OCI-LY3 (cell line): ENCODE measurements around the gene FBH1.

Experiments used
- H2AFZ ChIP-seq: fragments of 200-600, 300-600 bp; shearing (Covaris generic); 2 replicates; pipeline ENCODE4 v1.6.0; 2014; ENCODE audit warnings: antibody characterized with exemption, low read depth, low read length
- H3K27ac ChIP-seq: fragments of 200-600, 300-600 bp; sonication (generic); 2 replicates; pipeline ENCODE4 v1.5.1; 2014; ENCODE audit warnings: mild to moderate bottlenecking, low read length, moderate library complexity, mixed read lengths
- H3K27me3 ChIP-seq: fragments of 200-600, 300-600 bp; sonication (generic); 2 replicates; pipeline ENCODE4 v1.6.1; 2014; ENCODE audit warnings: low read depth, low read length, mixed read lengths
- H3K36me3 ChIP-seq: fragments of 200-600, 300-600 bp; sonication (generic); replicated peaks from 2 replicates; pipeline ENCODE3; 2014; ENCODE audit warnings: low read depth, low read length, mixed read lengths
- H3K4me1 ChIP-seq: fragments of 300-600, 200-600 bp; sonication (generic); 2 replicates; pipeline ENCODE4 v1.6.1; 2014; ENCODE audit warnings: low read length, mixed read lengths
- H3K4me2 ChIP-seq: fragments of 200-600, 300-600 bp; sonication (generic); 2 replicates; pipeline ENCODE4 v1.6.1; 2014; ENCODE audit warnings: low read length, mixed read lengths
- H3K4me3 ChIP-seq: fragments of 300-600, 200-600 bp; sonication (generic); 2 replicates; pipeline ENCODE4 v1.5.1; 2014; ENCODE audit warnings: antibody characterized with exemption, mild to moderate bottlenecking, low read length, moderate library complexity
- H3K79me2 ChIP-seq: fragments of 300-600, 200-600 bp; shearing (Covaris generic); 2 replicates; pipeline ENCODE4 v1.6.1; 2014; ENCODE audit warnings: mild to moderate bottlenecking, low read length, mixed read lengths
- H3K9ac ChIP-seq: fragments of 300-600, 200-600 bp; shearing (Covaris generic); 2 replicates; pipeline ENCODE4 v1.6.0; 2014; ENCODE audit warnings: mild to moderate bottlenecking, low read length, moderate library complexity
- H3K9me3 ChIP-seq: fragments of 200-600, 300-600 bp; shearing (Covaris generic); 2 replicates; pipeline ENCODE4 v1.6.1; 2014; ENCODE audit warnings: low read length, mixed read lengths; ENCODE audit not compliant: insufficient read depth
- H4K20me1 ChIP-seq: fragments of 200-600, 300-600 bp; sonication (generic); 2 replicates; pipeline ENCODE4 v1.6.1; 2016; ENCODE audit warnings: low read length, mixed read lengths; ENCODE audit not compliant: insufficient read depth
- CTCF ChIP-seq: fragments of 200-600, 300-600 bp; sonication (generic); IDR thresholded peaks from 2 replicates; pipeline ENCODE4 v1.5.1; 2014; ENCODE audit warnings: antibody characterized with exemption, low read length, low read depth
- EZH2phosphoT487 ChIP-seq: fragments of 200-600 bp; shearing (Covaris generic); IDR thresholded peaks from 2 replicates; pipeline ENCODE4 v1.6.1; 2018; ENCODE audit warnings: antibody characterized with exemption, mixed run types, low read depth

FBH1 gene

DNA sequence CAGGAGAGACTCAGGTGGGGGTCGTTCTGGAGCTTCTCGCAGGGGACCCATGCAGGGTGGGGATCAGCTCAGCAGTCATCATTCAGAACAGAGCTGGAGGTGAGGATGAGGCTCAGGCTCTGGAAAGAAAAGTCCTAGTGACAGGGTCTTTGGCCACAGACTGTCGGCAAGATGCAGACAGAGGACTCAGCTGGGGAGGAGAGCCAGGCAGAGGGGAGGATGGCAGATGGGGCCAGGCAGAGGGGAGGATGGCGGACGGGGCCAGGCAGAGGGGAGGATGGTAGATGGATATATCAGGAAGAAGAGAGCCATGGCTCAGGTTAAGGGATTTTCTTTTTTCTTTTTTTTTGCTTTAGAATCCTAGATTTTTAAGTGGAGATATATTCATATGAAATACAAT lies 95.0 kb downstream of the FBH1 start:
- TF ChIP-seq EZH2phosphoT487, result no peak
- no peak for TF ChIP-seq CTCF

More for the DNA sequence above, 95.0 kb downstream of the FBH1 start:
- Histone ChIP-seq H3K9ac (no peak overlapping the region), H3K9me3 (no peaks in the 10 kb centered on the region), H3K36me3 (no peaks in the 10 kb centered on the region), H3K27me3 (no peaks in the 10 kb centered on the region), H4K20me1 (no peaks in the 10 kb centered on the region), H3K27ac (no peak overlapping the region), H3K4me3 (no peak overlapping the region), H2AFZ (no peak overlapping the region), H3K4me1 (peaks cover 10% of the 10 kb centered on the region), H3K4me2 (no peak overlapping the region), H3K79me2 (no peaks in the 10 kb centered on the region)
